Tibial artery (tissue), 4 donors: Measurements from ENCODE around the gene CDH24.

Experiments
- DNase-seq, 2 donors: peaks; one replicate each; pipeline ENCODE4 v3.0.0-alpha.2; 2019
- H3K27ac ChIP-seq, 2 donors: fragments of 200-600 bp; sonication (generic) in 1 of 2; 1 replicate in 1 of 2; 2 replicates in 1 of 2; pipeline ENCODE4 v1.5.1; 2018 to 2019; ENCODE audit warnings: mild to moderate bottlenecking in 1 of 2
- H3K27me3 ChIP-seq, 2 donors: fragments of 200-600 bp; sonication (generic) in 1 of 2; one replicate each; pipeline versions ENCODE4 v1.5.1 to v1.6.0; 2016 to 2019
- H3K36me3 ChIP-seq, 3 donors: fragments of 200-600 bp; sonication (generic) in 2 of 3; one replicate each; pipeline ENCODE4 v1.5.1; 2016 to 2019; ENCODE audit warnings: mild to moderate bottlenecking in 2 of 3
- H3K4me1 ChIP-seq, 4 donors: fragments of 200-600 bp; sonication (generic) in 2 of 4; 1 replicate in 3 of 4; 2 replicates in 1 of 4; pipeline ENCODE4 v1.5.1; 2016 to 2019
- H3K4me3 ChIP-seq, 2 donors: fragments of 200-600 bp; sonication (generic) in 1 of 2; 1 replicate in 1 of 2; 2 replicates in 1 of 2; pipeline ENCODE4 v1.5.1; 2018 to 2019; ENCODE audit warnings: mild to moderate bottlenecking in 2 of 2
- H3K9me3 ChIP-seq, 3 donors: fragments of 200-600 bp; sonication (generic) in 1 of 3; one replicate each; pipeline ENCODE4 v1.5.1; 2016 to 2019
- intact Hi-C: fragments of 100-400 bp; cut with DNase I; formaldehyde crosslinking; loops from one replicate; pipeline ENCODE4 v1.15.0; 2023; ENCODE audit warnings: low total_unique reads
- TF ChIP-seq, protein P1 (sequence below), 2 experiments: fragments of 200-600 bp in 1 of 2; fragments of 450-650 bp in 1 of 2; IDR thresholded peaks; one replicate each; pipeline ENCODE4 v1.5.1; 2017 to 2019; ENCODE audit warnings: antibody characterized with exemption in 2 of 2, mild to moderate bottlenecking in 1 of 2, moderate library complexity in 1 of 2

Gene CDH24

DNA sequence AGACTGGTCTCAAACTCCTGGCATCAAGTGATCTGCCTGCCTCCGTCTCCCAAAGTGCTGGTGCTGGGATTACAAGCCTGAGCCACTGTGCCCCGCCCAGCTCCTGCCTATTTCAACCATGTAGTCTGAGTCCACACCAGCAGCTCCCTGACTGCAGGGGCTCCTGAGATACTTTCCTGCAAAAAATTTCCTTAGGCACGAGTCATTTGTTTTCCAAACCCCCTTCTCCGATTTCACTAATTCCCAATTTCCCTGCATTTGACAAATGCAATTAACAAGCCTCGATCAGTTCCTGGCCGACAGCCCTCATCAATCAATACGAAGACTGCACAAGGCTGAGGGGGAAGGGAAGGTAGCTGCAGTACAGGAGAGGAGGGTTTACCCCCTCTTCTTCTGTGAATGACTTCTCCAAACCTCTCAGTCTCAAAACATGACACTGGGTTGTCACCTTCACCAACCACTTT is 32.7 kb downstream of the CDH24 start:
- Histone ChIP-seq H3K36me3 (peaks cover 11 to 52% (median 24%) of the 10 kb centered on the region in 3 donors), H3K4me1 (peaks cover 0 to 3% (median 0%) of the 10 kb centered on the region in 4 donors), H3K27me3 (no peaks in the 10 kb centered on the region), H3K4me3 (no peak overlapping the region), H3K9me3 (no peaks in the 10 kb centered on the region), H3K27ac (no peak overlapping the region)
- TF ChIP-seq, protein P1, sequence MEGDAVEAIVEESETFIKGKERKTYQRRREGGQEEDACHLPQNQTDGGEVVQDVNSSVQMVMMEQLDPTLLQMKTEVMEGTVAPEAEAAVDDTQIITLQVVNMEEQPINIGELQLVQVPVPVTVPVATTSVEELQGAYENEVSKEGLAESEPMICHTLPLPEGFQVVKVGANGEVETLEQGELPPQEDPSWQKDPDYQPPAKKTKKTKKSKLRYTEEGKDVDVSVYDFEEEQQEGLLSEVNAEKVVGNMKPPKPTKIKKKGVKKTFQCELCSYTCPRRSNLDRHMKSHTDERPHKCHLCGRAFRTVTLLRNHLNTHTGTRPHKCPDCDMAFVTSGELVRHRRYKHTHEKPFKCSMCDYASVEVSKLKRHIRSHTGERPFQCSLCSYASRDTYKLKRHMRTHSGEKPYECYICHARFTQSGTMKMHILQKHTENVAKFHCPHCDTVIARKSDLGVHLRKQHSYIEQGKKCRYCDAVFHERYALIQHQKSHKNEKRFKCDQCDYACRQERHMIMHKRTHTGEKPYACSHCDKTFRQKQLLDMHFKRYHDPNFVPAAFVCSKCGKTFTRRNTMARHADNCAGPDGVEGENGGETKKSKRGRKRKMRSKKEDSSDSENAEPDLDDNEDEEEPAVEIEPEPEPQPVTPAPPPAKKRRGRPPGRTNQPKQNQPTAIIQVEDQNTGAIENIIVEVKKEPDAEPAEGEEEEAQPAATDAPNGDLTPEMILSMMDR (IDR thresholded peaks at IDR 0.05), result no peak
- intact Hi-C loops, result no loop called here
- DNase-seq, result no peak

DNA sequence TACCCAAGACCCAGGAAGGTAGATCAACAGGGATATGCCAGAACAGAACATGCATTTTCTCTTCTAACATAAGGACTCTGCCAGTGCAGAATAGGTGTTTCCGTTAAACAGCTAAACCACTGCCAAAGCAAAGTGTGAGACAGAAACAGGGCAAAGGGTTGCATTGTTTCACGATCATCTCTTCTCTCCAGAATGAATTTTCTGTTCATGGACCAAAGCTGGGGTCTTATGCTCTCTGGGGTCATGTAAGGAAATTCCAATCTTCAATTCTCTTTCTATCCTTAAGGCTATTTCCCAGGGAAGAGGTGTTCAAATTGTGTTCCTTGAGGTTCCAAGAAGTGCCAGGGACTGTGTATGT is 33.5 kb downstream of the CDH24 start:
- TF ChIP-seq, protein P1 (IDR thresholded peaks at IDR 0.05), result no peak
- peaks cover 6 to 43% (median 18%) of the 10 kb centered on the region in 3 donors for H3K36me3 ChIP-seq
- DNase-seq, result no peak
- no peaks in the 10 kb centered on the region for H3K4me1 ChIP-seq
- no peaks in the 10 kb centered on the region for H3K27me3 ChIP-seq
- H3K4me3 ChIP-seq, result no peak overlapping the region
- H3K9me3 ChIP-seq, result no peaks in the 10 kb centered on the region
- H3K27ac ChIP-seq, result no peak overlapping the region
- intact Hi-C loops, result no loop called here

DNA sequence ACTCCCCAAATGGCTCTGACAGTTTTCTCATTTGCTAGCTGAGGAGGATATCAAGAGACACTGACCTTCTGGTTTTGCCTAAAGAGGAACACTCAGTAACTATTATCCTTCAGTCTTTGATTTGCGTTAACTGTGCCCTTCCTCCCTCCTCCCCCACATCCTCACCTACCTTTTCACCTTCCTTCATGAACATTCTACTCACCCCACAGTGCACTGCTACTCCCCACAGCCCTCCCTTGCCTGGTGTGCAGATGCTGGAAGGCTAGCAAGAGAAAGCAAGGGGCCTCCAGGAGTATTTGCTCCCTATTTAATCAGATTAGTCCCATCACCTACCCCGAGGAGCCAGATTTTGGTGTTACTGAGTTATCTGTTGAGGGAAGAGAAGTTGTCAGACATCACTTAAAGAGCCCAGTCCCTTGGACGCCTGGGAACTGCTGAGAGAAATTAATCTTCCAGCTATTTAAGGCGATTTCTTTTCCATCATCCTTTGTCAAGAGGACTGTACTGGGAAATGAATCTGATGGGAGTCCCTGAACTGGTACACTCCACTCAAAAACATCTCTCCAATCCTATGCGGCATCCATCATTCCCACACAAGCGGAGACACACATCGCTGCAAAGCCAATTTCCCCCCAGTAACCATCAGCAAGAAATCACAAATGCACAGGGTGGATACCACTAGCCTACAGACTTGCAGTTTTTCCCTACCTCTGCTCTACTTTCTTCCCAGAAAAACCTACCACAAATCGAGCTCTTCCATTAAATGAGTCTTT is 34.1 kb downstream of the CDH24 start:
- TF ChIP-seq, protein P1 (IDR thresholded peaks at IDR 0.05), result no peak
- Histone ChIP-seq H3K4me1 (no peaks in the 10 kb centered on the region), H3K9me3 (no peaks in the 10 kb centered on the region), H3K27me3 (no peaks in the 10 kb centered on the region), H3K4me3 (no peak overlapping the region), H3K27ac (no peak overlapping the region), H3K36me3 (peaks cover 6 to 38% (median 18%) of the 10 kb centered on the region in 3 donors)
- DNase-seq, result no peak
- intact Hi-C loops, result no loop called here

DNA sequence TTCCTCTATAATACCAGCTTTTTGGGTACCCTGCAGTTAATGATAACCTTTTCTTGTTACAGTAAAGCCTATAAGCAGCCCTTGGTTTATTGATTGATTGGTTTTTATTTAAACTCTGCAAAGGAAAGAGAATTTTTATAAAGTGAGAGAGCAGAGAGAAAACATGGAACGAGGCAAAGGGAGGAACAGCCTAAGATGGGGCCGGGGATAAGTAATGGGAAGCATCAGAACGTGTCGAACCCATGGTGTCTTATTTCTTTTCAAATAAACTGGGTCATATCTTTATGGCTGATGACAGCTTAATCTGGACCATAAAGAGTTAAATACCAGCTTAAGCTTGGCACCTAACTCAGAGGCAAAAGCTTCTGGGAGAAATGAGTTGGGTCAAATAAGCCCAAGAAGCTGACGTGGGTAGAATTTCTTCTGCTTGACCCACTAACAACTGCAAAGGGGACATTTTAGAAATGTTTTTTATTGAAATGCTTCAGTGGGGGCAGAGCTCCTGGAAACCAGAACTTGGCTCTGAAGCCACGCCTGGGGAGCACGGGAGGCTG is 35.4 kb downstream of the CDH24 start:
- H3K27me3 ChIP-seq, result no peaks in the 10 kb centered on the region
- H3K4me1 ChIP-seq, result no peaks in the 10 kb centered on the region
- no peak overlapping the region for H3K27ac ChIP-seq
- no peak for DNase-seq
- TF ChIP-seq, protein P1 (IDR thresholded peaks at IDR 0.05), result no peak
- H3K4me3 ChIP-seq, result no peak overlapping the region
- intact Hi-C loops, result no loop called here
- H3K36me3 ChIP-seq, result peaks cover 6 to 29% (median 18%) of the 10 kb centered on the region in 3 donors
- H3K9me3 ChIP-seq, result no peaks in the 10 kb centered on the region

DNA sequence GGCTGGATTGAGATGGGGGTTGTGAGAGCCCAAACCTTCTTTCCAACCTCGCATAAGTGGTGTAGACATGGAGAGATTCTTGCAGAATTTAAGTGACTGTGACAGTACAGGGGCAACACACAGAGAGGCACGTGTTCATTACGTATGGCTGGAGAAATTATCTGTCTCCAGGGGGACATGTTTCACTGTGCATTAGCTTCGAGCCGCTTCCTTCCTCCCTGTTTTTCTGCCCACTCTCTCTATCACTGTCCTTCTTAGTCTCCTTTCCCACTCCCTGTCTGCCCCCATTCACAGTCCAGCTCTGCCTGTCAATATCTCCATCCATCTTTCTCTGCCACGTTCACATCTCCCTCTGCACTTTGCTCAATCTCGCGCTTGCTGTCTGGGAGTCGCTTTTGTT is 35.9 kb downstream of the CDH24 start:
- Histone ChIP-seq H3K4me3 (no peak overlapping the region), H3K27me3 (no peaks in the 10 kb centered on the region), H3K36me3 (peaks cover 6 to 25% (median 12%) of the 10 kb centered on the region in 3 donors), H3K27ac (no peak overlapping the region), H3K9me3 (no peaks in the 10 kb centered on the region), H3K4me1 (no peaks in the 10 kb centered on the region)
- intact Hi-C loops, result no loop called here
- no peak for DNase-seq
- TF ChIP-seq, protein P1 (IDR thresholded peaks at IDR 0.05), result no peak
